ENCODE results near the gene CCDC172.

DNA sequence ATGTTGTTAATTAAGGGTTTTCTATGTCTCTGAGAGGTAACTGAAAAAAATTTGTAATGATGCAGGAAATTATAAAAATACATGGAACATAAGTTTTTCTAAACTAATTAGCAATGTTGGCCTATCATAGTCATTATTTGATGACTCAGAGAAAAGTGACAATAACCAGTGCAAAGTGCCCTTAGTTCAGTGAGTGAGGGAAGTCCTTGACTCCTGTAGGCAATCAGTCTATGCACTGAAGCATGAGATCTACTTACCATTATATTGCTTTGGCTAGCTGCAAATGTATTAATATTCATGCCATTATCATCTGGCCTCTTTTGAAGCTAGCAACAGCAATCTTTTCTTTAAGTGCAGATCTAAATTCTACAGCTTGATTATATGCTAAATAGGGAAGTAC, 40.6 kb downstream of the CCDC172 start:
- TF ChIP-seq, protein P1, sequence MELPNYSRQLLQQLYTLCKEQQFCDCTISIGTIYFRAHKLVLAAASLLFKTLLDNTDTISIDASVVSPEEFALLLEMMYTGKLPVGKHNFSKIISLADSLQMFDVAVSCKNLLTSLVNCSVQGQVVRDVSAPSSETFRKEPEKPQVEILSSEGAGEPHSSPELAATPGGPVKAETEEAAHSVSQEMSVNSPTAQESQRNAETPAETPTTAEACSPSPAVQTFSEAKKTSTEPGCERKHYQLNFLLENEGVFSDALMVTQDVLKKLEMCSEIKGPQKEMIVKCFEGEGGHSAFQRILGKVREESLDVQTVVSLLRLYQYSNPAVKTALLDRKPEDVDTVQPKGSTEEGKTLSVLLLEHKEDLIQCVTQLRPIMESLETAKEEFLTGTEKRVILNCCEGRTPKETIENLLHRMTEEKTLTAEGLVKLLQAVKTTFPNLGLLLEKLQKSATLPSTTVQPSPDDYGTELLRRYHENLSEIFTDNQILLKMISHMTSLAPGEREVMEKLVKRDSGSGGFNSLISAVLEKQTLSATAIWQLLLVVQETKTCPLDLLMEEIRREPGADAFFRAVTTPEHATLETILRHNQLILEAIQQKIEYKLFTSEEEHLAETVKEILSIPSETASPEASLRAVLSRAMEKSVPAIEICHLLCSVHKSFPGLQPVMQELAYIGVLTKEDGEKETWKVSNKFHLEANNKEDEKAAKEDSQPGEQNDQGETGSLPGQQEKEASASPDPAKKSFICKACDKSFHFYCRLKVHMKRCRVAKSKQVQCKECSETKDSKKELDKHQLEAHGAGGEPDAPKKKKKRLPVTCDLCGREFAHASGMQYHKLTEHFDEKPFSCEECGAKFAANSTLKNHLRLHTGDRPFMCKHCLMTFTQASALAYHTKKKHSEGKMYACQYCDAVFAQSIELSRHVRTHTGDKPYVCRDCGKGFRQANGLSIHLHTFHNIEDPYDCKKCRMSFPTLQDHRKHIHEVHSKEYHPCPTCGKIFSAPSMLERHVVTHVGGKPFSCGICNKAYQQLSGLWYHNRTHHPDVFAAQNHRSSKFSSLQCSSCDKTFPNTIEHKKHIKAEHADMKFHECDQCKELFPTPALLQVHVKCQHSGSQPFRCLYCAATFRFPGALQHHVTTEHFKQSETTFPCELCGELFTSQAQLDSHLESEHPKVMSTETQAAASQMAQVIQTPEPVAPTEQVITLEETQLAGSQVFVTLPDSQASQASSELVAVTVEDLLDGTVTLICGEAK (IDR thresholded peaks at IDR 0.05): no peak
- TF ChIP-seq, protein P1 (CRISPR knock-in tag; IDR thresholded peaks at IDR 0.05): no peak
- TF ChIP-seq, protein P2, sequence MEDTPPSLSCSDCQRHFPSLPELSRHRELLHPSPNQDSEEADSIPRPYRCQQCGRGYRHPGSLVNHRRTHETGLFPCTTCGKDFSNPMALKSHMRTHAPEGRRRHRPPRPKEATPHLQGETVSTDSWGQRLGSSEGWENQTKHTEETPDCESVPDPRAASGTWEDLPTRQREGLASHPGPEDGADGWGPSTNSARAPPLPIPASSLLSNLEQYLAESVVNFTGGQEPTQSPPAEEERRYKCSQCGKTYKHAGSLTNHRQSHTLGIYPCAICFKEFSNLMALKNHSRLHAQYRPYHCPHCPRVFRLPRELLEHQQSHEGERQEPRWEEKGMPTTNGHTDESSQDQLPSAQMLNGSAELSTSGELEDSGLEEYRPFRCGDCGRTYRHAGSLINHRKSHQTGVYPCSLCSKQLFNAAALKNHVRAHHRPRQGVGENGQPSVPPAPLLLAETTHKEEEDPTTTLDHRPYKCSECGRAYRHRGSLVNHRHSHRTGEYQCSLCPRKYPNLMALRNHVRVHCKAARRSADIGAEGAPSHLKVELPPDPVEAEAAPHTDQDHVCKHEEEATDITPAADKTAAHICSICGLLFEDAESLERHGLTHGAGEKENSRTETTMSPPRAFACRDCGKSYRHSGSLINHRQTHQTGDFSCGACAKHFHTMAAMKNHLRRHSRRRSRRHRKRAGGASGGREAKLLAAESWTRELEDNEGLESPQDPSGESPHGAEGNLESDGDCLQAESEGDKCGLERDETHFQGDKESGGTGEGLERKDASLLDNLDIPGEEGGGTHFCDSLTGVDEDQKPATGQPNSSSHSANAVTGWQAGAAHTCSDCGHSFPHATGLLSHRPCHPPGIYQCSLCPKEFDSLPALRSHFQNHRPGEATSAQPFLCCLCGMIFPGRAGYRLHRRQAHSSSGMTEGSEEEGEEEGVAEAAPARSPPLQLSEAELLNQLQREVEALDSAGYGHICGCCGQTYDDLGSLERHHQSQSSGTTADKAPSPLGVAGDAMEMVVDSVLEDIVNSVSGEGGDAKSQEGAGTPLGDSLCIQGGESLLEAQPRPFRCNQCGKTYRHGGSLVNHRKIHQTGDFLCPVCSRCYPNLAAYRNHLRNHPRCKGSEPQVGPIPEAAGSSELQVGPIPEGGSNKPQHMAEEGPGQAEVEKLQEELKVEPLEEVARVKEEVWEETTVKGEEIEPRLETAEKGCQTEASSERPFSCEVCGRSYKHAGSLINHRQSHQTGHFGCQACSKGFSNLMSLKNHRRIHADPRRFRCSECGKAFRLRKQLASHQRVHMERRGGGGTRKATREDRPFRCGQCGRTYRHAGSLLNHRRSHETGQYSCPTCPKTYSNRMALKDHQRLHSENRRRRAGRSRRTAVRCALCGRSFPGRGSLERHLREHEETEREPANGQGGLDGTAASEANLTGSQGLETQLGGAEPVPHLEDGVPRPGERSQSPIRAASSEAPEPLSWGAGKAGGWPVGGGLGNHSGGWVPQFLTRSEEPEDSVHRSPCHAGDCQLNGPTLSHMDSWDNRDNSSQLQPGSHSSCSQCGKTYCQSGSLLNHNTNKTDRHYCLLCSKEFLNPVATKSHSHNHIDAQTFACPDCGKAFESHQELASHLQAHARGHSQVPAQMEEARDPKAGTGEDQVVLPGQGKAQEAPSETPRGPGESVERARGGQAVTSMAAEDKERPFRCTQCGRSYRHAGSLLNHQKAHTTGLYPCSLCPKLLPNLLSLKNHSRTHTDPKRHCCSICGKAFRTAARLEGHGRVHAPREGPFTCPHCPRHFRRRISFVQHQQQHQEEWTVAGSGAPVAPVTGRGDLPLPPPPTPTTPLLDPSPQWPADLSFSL (CRISPR knock-in tag; IDR thresholded peaks at IDR 0.05): no peak
- TF ChIP-seq MIER3 (CRISPR knock-in tag; IDR thresholded peaks at IDR 0.05; ENCODE audit: borderline replicate concordance) (no peak), ZNF235 (CRISPR knock-in tag; IDR thresholded peaks at IDR 0.05; ENCODE audit: borderline replicate concordance) (no peak), MAFF (IDR thresholded peaks at IDR 0.05; ENCODE audit: low read depth, low read length) (peak; percentile 67), BRCA1 (CRISPR knock-in tag; IDR thresholded peaks at IDR 0.05) (no peak), ARNT (IDR thresholded peaks at IDR 0.05) (no peak), FOSL2 (CRISPR knock-in tag; IDR thresholded peaks at IDR 0.05) (no peak), KLF16 (CRISPR knock-in tag; IDR thresholded peaks at IDR 0.05) (no peak)
- TF ChIP-seq, protein P3, sequence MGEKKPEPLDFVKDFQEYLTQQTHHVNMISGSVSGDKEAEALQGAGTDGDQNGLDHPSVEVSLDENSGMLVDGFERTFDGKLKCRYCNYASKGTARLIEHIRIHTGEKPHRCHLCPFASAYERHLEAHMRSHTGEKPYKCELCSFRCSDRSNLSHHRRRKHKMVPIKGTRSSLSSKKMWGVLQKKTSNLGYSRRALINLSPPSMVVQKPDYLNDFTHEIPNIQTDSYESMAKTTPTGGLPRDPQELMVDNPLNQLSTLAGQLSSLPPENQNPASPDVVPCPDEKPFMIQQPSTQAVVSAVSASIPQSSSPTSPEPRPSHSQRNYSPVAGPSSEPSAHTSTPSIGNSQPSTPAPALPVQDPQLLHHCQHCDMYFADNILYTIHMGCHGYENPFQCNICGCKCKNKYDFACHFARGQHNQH (CRISPR knock-in tag; IDR thresholded peaks at IDR 0.05): no peak
- TF ChIP-seq, protein P4, sequence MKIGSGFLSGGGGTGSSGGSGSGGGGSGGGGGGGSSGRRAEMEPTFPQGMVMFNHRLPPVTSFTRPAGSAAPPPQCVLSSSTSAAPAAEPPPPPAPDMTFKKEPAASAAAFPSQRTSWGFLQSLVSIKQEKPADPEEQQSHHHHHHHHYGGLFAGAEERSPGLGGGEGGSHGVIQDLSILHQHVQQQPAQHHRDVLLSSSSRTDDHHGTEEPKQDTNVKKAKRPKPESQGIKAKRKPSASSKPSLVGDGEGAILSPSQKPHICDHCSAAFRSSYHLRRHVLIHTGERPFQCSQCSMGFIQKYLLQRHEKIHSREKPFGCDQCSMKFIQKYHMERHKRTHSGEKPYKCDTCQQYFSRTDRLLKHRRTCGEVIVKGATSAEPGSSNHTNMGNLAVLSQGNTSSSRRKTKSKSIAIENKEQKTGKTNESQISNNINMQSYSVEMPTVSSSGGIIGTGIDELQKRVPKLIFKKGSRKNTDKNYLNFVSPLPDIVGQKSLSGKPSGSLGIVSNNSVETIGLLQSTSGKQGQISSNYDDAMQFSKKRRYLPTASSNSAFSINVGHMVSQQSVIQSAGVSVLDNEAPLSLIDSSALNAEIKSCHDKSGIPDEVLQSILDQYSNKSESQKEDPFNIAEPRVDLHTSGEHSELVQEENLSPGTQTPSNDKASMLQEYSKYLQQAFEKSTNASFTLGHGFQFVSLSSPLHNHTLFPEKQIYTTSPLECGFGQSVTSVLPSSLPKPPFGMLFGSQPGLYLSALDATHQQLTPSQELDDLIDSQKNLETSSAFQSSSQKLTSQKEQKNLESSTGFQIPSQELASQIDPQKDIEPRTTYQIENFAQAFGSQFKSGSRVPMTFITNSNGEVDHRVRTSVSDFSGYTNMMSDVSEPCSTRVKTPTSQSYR (CRISPR knock-in tag; IDR thresholded peaks at IDR 0.05; ENCODE audit: borderline replicate concordance): no peak
